Lower leg skin (tissue), 3 donors: Measurements from ENCODE around the gene RALGDS.

Experiments used
- CTCF ChIP-seq, 3 donors: fragments of 450-650 bp; IDR thresholded peaks; one replicate each; pipeline ENCODE4 v1.5.1; 2016; ENCODE audit warnings: antibody characterized with exemption in 3 of 3, mild to moderate bottlenecking in 3 of 3, moderate library complexity in 2 of 3
- POLR2A ChIP-seq, 2 donors: fragments of 450-650 bp; IDR thresholded peaks; one replicate each; pipeline ENCODE4 v1.6.1; 2016 to 2017; ENCODE audit warnings: antibody characterized with exemption in 2 of 2, mild to moderate bottlenecking in 1 of 2, moderate library complexity in 1 of 2

GRCh38 chr9:133100506-133101355 lies 20.3 kb downstream of the RALGDS start:
- TF ChIP-seq POLR2A (IDR thresholded peaks at IDR 0.05) = no peak
- no peak for TF ChIP-seq CTCF (IDR thresholded peaks at IDR 0.05)
